UCSD-AML1 (cell line): ENCODE results near the gene GJD3.

Source experiments
- DNase-seq: peaks from one replicate; lab custom pipeline; 2025; ENCODE audit not compliant: unreplicated experiment; lab: John Stamatoyannopoulos, UW

Gene GJD3

DNA sequence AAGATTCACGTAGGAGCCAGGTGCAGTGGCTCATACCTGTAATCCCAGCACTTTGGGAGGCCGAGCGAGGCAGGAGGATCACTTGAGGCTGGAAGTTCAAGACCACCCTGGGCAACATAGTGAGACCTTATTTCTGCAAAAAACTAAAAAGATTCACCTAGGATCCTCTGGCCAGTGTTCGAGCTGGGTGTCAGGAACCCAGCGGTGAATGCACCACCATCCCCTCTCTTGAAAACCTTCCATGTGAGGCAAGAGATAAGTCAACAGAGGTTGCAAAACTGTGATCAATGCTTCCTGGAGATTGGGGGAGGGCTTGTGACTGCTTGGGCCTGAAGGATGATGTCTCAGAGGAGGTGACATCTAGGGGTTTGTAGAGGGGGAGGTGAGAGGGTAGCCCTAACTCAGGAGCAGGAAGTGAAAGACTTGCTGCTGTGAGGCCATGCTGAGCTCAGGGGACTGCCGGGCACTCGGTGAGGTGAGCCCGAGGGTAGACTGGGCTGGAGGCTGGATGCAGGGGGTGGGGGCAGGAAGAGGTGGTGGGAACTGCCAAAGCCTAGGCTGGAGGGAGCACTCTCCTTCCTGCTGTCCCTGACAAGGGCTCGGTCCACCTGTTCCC lies 11.7 kb downstream of the GJD3 start:
- DNase-seq = peak; percentile 62

DNA sequence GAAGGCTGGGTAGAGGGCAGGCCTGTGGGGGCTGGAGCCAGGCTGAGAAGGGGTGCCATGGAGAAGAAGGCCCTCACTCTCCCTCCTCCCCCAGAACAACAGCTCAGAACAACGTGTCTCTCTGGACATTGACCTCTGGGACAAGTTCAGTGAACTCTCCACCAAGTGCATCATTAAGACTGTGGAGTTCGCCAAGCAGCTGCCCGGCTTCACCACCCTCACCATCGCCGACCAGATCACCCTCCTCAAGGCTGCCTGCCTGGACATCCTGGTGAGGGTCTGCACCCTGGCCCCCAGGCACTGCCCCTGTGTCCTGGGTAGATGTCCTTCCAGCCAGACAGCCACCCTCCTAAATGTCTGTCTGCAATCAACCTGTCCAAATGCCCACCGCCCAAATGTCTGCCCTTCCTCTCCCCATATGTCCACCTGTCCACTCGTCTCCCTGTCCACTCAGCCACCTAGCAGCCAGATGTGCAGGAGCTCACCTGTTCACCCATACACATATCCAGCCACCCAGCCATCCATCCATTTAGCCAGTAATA lies 12.2 kb downstream of the GJD3 start:
- no peak for DNase-seq

DNA sequence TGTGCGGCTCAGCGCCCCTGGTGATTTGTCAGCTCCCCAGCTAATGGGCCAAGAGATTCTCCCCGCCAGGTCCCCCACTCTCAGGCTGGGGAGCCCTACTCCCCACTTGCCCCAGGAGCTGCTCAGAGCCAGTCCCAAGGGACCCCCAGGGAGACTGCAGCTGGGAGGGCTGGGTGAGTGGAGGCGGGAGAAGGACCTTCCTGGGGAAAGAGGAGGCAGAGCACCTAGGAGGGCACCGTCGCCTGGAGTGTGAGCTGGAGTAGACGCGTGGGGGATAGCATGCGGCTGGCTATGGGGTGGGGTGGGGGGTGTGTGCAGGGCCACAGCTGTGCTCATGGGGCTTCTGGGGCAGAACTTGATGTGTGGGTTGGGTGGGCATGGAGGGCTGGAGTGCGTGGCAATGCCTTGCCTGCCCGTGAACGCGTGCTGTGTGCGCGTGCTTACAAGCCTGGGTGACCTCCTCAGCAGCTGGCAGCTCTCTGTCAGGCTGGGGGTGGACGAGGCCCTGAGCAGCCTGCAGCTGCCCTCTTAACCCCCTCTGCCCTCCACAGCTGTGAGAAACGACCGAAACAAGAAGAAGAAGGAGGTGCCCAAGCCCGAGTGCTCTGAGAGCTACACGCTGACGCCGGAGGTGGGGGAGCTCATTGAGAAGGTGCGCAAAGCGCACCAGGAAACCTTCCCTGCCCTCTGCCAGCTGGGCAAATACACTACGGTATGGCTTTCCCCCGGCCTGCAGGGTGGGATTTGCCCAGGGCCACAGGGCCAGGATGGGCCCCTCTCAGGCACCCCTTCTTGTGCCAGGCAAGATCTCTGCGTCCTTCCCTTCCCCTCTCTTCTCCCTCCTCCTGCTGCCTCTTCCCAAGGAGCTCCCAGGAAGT lies 12.9 kb downstream of the GJD3 start:
- no peak for DNase-seq

DNA sequence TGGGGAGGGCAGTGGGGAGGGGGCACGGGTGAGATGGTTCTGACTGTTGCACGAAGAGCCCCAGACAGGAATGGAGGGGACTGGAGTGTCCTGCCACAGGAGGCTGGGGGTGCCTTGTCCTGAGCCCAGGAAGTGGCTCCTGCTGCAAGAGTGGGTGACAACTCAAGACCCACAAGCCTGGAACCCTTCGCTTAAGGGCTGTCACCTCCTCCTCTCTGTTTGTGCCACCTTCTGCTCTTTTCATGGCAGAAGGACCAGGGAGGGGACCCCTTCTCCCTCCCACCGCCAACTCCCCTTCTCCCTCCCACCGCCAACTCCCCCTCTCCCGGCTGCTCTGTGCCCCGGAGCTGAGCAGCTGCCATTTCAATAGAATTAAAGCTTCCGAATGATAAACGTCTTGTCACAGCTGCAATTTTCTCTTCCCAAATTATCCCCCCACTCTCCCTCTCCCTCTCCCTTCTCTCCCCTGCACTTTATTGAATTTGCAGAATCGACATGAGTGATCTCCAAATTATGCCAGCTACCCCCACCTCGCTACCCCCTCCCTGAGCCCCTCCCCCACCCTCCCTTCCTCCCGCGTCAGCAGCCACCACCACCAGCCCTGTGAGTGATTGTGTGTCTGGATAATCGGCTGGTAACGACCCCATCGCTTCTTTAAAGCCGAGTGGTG lies 13.7 kb downstream of the GJD3 start:
- no peak for DNase-seq

DNA sequence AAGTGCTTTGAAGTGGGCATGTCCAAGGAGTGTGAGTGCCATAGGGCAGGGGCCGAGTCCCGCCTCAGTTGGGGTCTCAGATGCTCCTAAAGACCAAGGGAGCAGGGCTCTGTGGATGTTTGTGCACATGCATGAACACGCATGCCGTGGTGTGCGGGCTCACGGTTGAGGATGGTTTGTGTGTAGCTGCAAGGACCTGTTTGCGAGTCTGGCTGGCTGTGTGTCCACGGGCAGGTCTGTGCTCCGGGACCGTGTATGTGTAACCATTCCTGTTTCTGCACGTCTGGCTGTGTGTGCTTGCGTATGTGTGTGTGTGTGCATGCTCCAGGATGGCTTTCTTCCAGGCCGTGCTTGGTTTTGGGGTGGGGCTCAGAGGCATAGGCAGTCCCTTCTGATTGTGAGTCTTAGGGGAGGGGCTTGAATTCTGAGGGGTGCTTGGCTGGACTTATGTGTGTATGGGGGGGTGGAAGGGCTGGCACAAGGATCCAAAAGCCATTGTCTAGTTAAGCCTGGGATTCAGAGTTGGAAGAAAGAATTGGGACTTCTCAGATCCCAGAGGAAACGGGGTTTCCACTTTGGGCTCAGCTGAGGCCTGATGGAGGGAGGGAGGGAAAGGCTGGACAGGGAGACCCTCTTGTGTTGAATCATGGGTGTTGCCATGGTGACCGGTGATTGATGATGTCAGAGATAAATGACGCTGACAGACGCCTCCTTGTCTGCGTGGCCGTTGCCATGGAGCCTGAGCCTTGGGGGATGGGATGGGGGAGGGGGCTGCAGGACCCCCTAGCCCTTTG lies 14.4 kb downstream of the GJD3 start:
- no peak for DNase-seq

DNA sequence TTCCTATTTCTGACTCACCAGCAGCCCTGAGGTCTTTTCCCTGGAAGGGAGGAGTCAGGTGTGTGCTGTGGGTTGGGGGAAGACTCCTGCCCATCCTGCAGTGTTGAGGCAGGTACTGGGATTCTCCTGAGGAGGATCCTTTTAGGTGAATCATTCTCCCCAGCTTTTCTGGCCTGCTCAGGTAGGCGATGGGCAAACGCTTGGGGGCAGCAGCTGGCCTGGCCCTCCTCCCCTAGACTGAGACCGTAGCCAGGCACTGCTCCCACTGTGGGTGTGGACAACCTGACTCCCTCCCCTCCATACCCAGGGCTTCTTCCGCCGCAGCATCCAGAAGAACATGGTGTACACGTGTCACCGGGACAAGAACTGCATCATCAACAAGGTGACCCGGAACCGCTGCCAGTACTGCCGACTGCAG lies 15.1 kb downstream of the GJD3 start:
- DNase-seq = no peak

DNA sequence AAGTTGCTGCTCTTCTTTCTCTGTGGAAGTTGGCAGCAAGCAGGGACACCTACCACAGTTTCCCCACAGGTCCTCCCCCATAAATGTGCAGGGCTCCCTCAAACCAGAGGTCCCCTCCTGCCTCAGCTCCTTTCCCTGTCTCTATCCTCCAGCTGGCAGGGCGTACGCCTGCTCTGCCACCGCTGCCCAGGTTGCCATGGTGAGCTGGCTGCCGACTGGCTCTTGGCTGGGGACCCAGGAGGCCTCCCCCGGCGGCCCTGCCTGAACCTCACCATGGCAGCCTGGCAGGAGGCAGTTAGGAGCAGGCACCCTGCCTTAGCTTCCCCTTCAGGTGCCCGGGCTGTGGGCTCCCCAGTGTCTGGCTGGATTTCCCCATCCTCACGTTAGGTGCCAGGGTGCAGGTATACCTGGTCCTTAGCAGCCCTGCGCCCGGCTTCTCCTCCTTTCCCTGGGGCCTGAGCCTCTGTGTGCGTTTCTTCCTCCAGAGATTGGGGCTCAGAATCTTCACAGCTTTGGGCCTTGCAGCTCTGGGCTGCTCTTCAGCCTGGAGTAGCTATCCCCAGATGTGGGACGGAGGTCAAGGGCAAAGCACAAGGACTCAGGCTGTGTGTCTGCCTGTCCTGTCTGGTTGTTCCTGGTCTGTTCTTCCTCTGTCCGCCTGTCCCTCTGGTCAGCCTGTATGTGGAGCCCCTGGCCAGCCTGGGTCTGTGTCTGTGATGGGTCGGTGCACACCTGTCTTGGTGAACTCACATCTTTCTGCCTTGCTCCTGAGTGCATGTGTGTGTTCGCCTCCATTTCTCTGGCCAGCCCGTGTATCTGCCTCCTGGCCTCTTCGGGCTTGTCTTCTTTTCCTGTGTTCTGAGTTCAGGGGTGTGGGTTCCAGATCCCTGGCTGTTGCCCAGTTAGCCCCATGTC lies 15.7 kb downstream of the GJD3 start:
- DNase-seq = no peak

DNA sequence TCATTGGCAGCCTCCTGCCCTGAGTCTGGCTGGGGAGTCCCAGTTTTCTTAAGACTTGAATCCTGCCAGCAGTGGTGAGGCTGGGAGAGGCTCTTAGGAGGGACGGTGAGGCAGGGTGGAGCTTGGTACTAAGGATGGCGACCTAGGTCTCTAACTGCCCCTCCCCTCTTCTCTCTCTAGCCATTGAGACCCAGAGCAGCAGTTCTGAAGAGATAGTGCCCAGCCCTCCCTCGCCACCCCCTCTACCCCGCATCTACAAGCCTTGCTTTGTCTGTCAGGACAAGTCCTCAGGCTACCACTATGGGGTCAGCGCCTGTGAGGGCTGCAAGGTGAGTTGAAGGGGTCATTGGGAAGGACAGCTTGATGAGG lies 16.4 kb downstream of the GJD3 start:
- no peak for DNase-seq

DNA sequence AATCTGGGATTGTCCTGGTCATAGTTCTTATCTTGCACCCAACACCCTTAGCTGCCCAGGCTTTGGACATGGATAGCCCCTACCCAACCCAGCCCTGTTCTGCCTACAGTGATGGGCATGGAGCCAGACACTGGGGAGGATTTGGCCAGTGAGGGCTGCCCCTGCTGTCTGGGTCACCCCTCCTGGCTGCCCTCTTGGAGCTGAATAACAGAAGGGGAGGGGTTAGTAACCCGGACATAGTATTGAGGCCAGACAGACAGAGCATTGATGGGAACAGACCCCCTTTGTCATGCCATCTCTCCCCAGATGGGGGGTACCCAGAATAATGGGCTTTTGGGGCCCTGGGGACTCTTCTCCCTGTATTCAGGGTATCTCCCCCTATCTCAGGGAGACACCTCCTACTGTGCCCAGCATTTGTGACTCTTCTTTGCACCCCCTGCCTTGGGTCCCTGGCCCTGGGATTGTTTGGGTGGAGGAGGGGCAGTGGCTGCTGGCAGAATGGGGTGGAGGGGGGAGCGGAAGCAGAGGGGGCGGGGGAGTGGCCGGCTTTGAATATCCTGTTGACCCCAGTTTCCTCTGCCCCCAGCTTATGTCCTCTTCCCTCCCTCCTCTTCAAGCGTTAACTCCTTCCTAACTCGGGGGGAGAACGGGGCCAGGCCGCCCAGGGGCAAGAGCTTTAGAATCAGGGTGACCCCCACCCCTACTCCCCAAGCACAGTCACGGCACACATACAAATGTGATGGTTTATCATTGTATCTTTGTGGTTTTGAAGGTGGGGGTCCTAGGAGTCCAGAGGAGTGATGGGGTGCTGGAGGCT lies 17.0 kb downstream of the GJD3 start:
- DNase-seq = peak; percentile 68

DNA sequence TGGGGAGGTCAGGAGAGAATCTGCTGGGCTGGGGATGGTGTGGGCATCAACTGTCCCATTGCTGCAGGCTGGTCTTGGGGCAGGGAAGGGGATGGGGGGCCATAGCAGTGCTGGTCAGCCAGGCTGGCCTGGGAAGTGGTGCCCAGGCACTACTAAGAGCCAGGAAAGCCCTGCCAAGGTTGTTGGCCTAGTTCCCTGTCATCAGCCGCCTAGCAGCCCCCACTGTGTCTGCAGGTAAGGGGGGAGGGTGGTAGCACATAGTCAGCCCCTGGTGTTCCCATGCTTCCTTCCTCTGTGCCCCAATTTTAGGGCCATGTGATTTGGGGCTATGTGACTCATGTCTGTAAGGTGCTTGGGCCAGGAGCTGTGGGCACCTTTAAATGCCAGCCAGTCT lies 17.8 kb downstream of the GJD3 start:
- DNase-seq = no peak

DNA sequence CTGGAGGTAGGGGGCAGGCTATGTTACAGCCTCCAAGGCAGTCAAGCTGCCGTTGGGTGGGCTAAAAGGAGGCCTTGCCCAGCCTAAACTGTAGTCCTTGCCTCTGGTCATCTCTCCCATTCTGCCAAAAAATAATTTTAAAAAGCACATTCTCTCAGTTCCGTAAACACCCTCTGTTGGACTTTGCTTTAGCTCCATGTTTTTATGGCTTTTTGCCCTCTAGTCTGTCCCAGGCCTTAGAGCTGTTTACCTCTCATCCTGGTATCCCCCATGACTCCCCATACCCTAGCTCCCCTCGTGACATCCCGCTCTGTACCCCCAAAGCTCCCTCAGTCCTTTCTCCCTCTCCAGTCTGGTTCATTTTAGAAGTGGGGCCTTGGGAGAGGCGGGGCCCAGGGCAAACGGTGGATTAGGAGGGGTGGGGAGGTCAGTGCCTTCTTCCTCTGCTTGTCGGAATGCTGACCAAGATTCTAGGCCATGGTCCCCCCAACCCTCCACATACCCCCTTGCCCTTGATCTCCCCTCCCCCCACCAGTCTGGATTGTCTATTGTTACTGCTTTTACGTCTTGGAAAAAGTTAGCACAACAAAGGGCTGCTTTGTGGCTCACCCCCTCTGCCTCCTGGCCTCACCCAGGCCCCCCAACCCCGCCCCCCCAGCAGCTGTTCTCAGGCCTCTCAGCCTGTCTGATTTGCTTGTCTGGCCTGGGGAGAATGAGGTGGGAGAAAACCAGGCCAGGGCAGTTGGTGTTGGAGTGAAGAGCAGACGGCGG lies 18.4 kb downstream of the GJD3 start:
- DNase-seq = no peak

DNA sequence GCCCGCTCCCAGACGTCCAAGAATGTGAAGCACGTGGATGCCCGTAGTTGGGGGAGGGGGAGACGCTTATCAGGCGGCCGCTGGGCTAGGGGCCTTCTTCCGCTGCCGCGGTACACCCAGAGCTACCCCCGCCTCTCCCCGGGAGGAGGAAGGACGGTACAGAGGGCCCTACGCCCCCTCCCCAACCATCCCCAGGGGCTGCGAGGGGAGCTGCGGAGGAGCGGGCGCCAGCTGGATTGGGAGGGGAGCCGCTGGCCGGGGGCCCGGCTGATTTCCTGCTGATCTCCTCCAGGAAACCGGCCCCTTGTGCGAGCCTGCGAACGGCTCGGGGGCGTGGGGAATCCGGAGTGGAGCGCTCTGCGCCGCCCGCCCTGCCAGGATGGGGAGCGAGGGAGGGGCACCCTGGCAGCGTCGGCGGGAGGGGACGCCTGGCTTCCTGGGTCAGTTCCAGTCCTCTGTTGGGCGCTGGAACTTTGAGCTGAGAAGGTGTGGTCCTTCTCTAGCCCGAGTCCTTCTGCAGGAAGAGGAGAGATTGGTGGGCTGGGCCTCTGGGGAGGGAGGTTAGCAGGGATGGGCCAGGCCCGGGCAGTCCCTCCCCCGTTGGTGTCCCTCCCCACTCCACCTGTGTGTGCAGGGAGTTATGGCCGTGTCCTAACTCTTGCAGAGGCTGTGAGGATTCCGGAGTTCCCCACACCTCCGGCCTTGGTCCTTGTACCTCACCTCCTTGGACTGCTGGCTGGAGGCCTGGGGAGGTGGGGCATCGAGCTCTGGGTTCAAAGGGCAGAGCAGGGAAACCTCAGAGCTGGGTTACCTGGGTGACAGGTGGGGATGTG lies 19.2 kb downstream of the GJD3 start:
- DNase-seq = peak; percentile 87

DNA sequence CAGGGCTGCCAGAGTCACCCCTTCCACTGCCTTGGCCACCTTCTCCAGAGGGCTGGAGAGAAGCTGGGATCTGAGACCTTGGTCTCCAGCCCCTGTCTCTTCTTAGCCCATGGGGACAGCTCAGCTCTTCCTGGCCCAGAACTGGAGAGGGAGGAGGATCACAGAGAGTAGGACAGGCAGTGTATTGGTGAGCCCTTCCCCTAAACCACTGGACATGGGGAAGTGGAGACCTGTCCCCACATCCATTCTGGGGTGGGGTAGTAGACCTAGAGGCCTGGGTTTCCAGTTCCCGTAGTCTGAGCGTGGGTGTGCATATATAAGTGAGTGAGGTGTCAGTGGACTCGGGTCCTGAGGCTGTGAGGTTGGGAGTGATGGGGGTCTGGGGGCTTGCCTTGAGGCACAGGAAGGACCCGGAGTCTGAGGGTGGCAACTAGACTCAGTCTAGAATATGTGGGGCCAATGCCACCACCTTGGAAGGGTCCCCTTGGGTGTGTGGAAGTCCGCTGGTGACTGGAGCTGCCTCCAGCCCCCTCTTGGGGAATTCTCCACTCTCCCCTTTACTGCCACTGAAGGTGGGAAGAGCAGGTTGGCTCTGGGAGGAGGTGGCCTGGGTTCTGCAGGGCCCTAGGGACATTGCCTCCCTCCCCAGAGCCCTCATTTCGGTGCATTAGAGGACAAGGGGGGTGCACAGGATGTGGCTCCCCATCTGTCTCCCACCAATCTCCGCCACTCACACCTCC lies 19.9 kb downstream of the GJD3 start:
- no peak for DNase-seq

DNA sequence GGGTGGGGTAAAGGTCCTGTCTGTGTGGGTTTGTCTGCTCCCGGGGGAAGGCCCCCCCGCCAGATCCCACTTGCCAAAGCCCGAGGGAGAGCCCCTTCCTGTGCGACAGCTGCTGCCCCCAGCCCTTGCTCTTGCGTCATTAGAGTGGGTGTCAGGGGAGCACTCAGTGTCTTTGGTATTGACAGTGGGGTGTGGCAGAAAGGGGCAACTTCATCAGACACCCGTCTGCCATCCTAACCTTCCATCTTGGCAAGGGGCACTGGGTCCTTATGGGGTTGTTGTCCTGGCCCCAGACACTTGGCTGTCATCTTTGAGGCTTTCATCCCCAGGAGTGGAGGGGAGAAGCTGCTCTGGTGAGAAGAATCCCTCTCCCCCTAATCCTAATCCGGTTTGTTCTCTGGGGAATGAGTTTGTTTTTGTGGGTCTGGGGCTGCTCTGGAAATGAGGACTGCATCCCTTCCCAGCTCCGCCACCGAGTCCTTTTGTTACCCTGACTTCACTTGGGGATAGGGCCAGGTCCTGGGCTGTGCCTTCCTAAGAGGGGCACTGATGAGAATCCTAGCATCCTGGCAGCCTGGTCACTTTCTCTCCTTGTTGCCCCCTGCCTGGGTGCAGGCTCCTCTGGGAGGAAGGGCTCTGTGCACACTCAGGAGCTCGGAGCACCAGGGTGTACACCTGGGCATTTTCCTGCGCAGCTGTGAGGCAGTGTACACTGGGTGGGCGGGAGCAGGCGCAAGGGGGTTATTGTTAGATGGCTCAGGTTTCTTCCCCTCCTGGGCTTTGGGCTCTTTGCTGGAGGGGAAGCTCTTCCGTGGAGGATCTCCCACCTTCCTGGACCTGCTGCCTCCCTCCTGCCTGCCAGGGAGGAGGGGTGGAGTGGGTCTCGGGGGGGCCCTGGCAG lies 21.1 kb downstream of the GJD3 start:
- DNase-seq = no peak

DNA sequence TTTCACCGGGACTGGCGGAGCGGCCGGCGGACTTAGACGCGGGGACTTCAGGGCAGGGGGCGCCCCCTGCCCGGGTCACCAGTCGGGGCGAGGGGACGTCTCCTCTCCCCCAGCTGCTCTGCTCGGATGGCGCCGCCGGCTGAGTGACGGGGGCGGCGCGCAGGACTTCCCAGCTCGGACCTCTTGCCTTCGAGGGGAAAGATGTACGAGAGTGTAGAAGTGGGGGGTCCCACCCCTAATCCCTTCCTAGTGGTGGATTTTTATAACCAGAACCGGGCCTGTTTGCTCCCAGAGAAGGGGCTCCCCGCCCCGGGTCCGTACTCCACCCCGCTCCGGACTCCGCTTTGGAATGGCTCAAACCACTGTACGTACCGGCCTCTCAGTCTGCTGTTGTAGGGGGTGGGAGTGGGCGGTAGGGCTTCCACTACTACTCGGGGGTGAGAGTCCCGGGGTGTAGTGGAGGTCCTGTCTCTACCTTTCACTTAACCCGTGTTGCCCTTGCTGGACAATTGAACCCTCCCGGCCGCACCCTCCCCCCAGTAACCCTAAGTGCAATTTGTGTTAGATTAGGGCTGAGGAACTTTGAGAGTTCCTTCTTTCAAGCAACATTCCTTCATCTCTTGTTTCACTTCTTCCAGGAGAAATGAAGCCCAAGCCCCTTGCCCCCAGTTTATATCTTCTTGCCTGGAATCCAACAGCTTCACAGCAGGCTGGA lies 21.9 kb downstream of the GJD3 start:
- DNase-seq = no peak
